Mesenchymal stem cell (in vitro differentiated cells and primary cell): ENCODE data around the gene OTOP2.

Source experiments
- DNase-seq: peaks from one replicate; pipeline ENCODE4 v3.0.0-alpha.2; 2013
- H2AFZ ChIP-seq: one replicate; pipeline ENCODE4 v1.6.1; 2013; ENCODE audit warnings: low read depth, mild to moderate bottlenecking, control low read depth, inconsistent platforms, low read length, moderate library complexity
- H2AK5ac ChIP-seq: 2 replicates; pipeline ENCODE4 v1.6.1; 2013; ENCODE audit warnings: low read length, moderate library complexity, mild to moderate bottlenecking, inconsistent platforms; ENCODE audit not compliant: severe bottlenecking
- H2BK120ac ChIP-seq: one replicate; pipeline ENCODE4 v1.6.1; 2013; ENCODE audit warnings: low read depth, mild to moderate bottlenecking, inconsistent platforms, low read length, moderate library complexity
- H2BK12ac ChIP-seq, 2 experiments: one replicate each; pipeline ENCODE4 v1.6.1; 2013; ENCODE audit warnings: inconsistent platforms in 2 of 2, low read length in 2 of 2, mild to moderate bottlenecking in 2 of 2, moderate library complexity in 2 of 2, control low read depth in 1 of 2
- H2BK15ac ChIP-seq: one replicate; pipeline ENCODE4 v1.6.1; 2013; ENCODE audit warnings: mild to moderate bottlenecking, low read depth, inconsistent platforms; ENCODE audit not compliant: poor library complexity, severe bottlenecking
- H2BK5ac ChIP-seq: 2 replicates; pipeline ENCODE4 v1.6.1; 2013; ENCODE audit warnings: low read depth, mild to moderate bottlenecking, low read length, control low read depth, inconsistent platforms; ENCODE audit not compliant: poor library complexity, severe bottlenecking
- H3K14ac ChIP-seq, 2 experiments: one replicate each; pipeline ENCODE4 v1.6.1; 2013; ENCODE audit warnings: inconsistent platforms in 2 of 2, low read length in 2 of 2, control low read depth in 1 of 2, mild to moderate bottlenecking in 1 of 2, moderate library complexity in 1 of 2
- H3K18ac ChIP-seq, 2 experiments: one replicate each; pipeline ENCODE4 v1.6.1; 2013; ENCODE audit warnings: inconsistent platforms in 2 of 2, low read length in 2 of 2, control low read depth in 1 of 2, low read depth in 1 of 2, mild to moderate bottlenecking in 1 of 2
- H3K23ac ChIP-seq, 2 experiments: one replicate each; pipeline ENCODE4 v1.6.1; 2013; ENCODE audit warnings: inconsistent platforms in 2 of 2, low read length in 2 of 2, mild to moderate bottlenecking in 2 of 2, moderate library complexity in 2 of 2, control low read depth in 1 of 2
- H3K27ac ChIP-seq: 2 replicates; pipeline ENCODE4 v1.5.1; 2013; ENCODE audit warnings: mild to moderate bottlenecking, moderate library complexity, low read length, control low read depth, inconsistent platforms; ENCODE audit not compliant: poor library complexity, severe bottlenecking
- H3K27me3 ChIP-seq, 2 experiments: 2 replicates each; pipeline versions ENCODE4 v1.6.1 to v1.7.0; 2013; ENCODE audit warnings: low read length in 2 of 2, mild to moderate bottlenecking in 2 of 2, moderate library complexity in 2 of 2, control low read depth in 1 of 2, inconsistent platforms in 1 of 2; ENCODE audit not compliant: control insufficient read depth in 1 of 2, insufficient read depth in 1 of 2
- H3K36me3 ChIP-seq, 2 experiments: 2 replicates each; pipeline versions ENCODE4 v1.6.1 to v1.7.0; 2013; ENCODE audit warnings: low read length in 2 of 2, control low read depth in 1 of 2, inconsistent platforms in 1 of 2, low read depth in 1 of 2, mild to moderate bottlenecking in 1 of 2; ENCODE audit not compliant: insufficient read depth in 2 of 2, control insufficient read depth in 1 of 2
- H3K4ac ChIP-seq, 2 experiments: one replicate each; pipeline ENCODE4 v1.6.1; 2013; ENCODE audit warnings: inconsistent platforms in 2 of 2, low read length in 2 of 2, mild to moderate bottlenecking in 2 of 2, moderate library complexity in 2 of 2, control low read depth in 1 of 2, low read depth in 1 of 2
- H3K4me1 ChIP-seq: 2 replicates; pipeline ENCODE4 v1.6.1; 2013; ENCODE audit warnings: low read depth, low read length, control low read depth; ENCODE audit not compliant: control insufficient read depth, insufficient read depth
- H3K4me2 ChIP-seq: 2 replicates; pipeline ENCODE4 v1.6.1; 2013; ENCODE audit warnings: low read length, mild to moderate bottlenecking, inconsistent platforms; ENCODE audit not compliant: poor library complexity, severe bottlenecking
- H3K4me3 ChIP-seq, 2 experiments: 2 replicates each; pipeline versions ENCODE4 v1.5.1 to v1.7.0; 2013; ENCODE audit warnings: low read length in 2 of 2, mild to moderate bottlenecking in 2 of 2, control low read depth in 1 of 2, low read depth in 1 of 2; ENCODE audit not compliant: insufficient read depth in 1 of 2
- H3K79me1 ChIP-seq: replicated peaks from 2 replicates; pipeline ENCODE4 v1.6.1; 2013; ENCODE audit warnings: mild to moderate bottlenecking, control low read depth, low read length, inconsistent platforms; ENCODE audit not compliant: poor library complexity, severe bottlenecking
- H3K9ac ChIP-seq: 2 replicates; pipeline ENCODE4 v1.7.0; 2013; ENCODE audit warnings: mild to moderate bottlenecking, low read length, moderate library complexity
- H3K9me3 ChIP-seq: 2 replicates; pipeline ENCODE4 v1.7.0; 2013; ENCODE audit warnings: mild to moderate bottlenecking, low read length; ENCODE audit not compliant: control insufficient read depth
- H4K8ac ChIP-seq: one replicate; pipeline ENCODE4 v1.6.1; 2013; ENCODE audit warnings: inconsistent platforms, mild to moderate bottlenecking, low read length, moderate library complexity
- H4K91ac ChIP-seq: one replicate; pipeline ENCODE4 v1.6.1; 2013; ENCODE audit warnings: mild to moderate bottlenecking, low read length, inconsistent platforms
- WGBS: methylation state at CpG from one replicate; pipeline ENCODE4 v1.1.7; 2013; ENCODE audit warnings: mixed read lengths; 5-methylcytosine and 5-hydroxymethylcytosine counted together

OTOP2 gene

DNA sequence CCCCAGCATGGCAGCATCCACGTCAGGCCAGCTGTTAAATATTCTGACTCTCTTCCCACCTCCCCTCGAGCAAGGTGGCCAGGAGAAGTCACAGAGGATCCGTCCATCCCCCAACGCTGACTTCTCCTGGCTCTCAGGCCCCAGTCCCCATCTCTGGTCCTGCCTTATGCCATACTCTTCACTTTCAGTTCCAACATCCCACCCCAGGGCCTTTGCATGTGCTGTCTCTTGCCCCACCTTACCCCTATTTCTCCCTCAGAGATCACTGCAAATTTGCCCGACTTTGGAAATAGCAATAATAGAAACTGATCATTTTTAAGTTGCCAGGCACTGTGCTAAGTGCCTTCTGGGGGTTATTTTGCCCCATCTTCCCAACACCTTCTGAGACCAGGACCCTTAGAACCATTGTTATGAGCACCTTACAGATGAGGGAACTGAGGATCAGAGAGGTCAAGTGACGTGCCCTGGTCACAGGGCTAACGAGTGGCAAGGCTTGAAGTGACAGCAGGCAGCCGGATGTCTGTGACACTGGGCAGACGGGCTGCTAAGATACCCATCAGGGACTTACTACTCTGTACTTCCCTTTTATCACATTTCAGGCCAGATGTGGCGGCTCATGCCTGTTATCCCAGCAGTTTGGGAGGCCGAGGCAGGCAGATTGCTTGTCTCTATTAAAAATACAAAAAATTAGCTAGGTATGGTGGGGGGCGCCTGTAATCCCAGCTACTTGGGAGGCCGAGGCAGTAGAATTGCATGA, 30.8 kb downstream of the OTOP2 start:
- H3K4me3 ChIP-seq = no peak overlapping the region
- H3K4me1 ChIP-seq = peaks cover 5% of the 10 kb centered on the region
- no peaks in the 10 kb centered on the region for H3K36me3 ChIP-seq
- H3K4ac ChIP-seq = no peak overlapping the region
- H4K91ac ChIP-seq = no peak overlapping the region
- no peak overlapping the region for H2AFZ ChIP-seq
- no peak overlapping the region for H3K4me2 ChIP-seq
- H3K23ac ChIP-seq = no peak overlapping the region
- no peak overlapping the region for H2BK5ac ChIP-seq
- H3K9me3 ChIP-seq = no peaks in the 10 kb centered on the region
- no peak overlapping the region for H2BK120ac ChIP-seq
- H3K79me1 ChIP-seq = no peaks in the 10 kb centered on the region
- no peak for DNase-seq
- H3K27ac ChIP-seq = no peak overlapping the region
- no peak overlapping the region for H2BK15ac ChIP-seq
- H3K14ac ChIP-seq = no peak overlapping the region
- H3K9ac ChIP-seq = no peak overlapping the region
- no peak overlapping the region for H4K8ac ChIP-seq
- H2AK5ac ChIP-seq = no peak overlapping the region
- 63% methylated on average over 13 of the region's 13 CpGs for WGBS
- peaks cover 35 to 81% of the 10 kb centered on the region in 2 experiments for H3K27me3 ChIP-seq
- no peak overlapping the region for H3K18ac ChIP-seq
- H2BK12ac ChIP-seq = no peak overlapping the region

DNA sequence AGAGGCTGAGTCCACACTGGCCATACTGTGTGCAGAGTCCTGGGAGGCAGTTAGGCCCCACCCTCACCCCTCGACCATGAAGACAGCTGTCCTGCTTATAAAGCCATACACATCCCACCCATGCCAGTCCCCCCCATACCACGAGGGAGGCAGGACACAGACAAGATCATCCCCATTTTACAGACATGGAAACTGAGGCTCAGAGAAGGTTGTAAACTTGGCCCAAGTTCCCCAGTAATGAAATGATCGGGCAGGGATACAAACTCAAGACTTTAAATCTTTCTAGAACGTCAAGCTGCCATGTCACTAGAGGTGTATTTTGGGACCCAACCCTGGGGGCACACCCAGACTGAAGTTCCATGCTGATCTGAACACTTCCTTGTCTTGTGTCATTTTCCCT, 32.0 kb downstream of the OTOP2 start:
- no peak overlapping the region for H2AFZ ChIP-seq
- H2AK5ac ChIP-seq = no peak overlapping the region
- no peak overlapping the region for H3K4me2 ChIP-seq
- no peaks in the 10 kb centered on the region for H3K9me3 ChIP-seq
- no peak overlapping the region for H3K18ac ChIP-seq
- H3K4ac ChIP-seq = no peak overlapping the region
- H3K79me1 ChIP-seq = no peaks in the 10 kb centered on the region
- no peak overlapping the region for H3K23ac ChIP-seq
- H2BK15ac ChIP-seq = no peak overlapping the region
- H4K91ac ChIP-seq = no peak overlapping the region
- H2BK12ac ChIP-seq = no peak overlapping the region
- H4K8ac ChIP-seq = no peak overlapping the region
- no peaks in the 10 kb centered on the region for H3K36me3 ChIP-seq
- no peak overlapping the region for H3K14ac ChIP-seq
- H3K9ac ChIP-seq = no peak overlapping the region
- 62% methylated on average over 4 of the region's 4 CpGs for WGBS
- peaks cover 8% of the 10 kb centered on the region for H3K4me1 ChIP-seq
- H3K27me3 ChIP-seq = peaks cover 23 to 80% of the 10 kb centered on the region in 2 experiments
- no peak overlapping the region for H3K27ac ChIP-seq
- no peak overlapping the region for H2BK120ac ChIP-seq
- no peak overlapping the region for H3K4me3 ChIP-seq
- DNase-seq = no peak
- no peak overlapping the region for H2BK5ac ChIP-seq

GRCh38 chr17:74957935-74958740, 34.1 kb downstream of the OTOP2 start:
- Histone ChIP-seq H3K27ac (no peak overlapping the region), H3K4me1 (peaks cover 11% of the 10 kb centered on the region), H2BK15ac (no peak overlapping the region), H3K23ac (no peak overlapping the region), H2AK5ac (no peak overlapping the region), H2BK120ac (no peak overlapping the region), H3K9ac (no peak overlapping the region), H3K18ac (no peak overlapping the region), H3K4me3 (no peak overlapping the region), H3K4me2 (no peak overlapping the region), H2BK5ac (no peak overlapping the region), H3K27me3 (peaks cover 12 to 61% of the 10 kb centered on the region in 2 experiments), H3K9me3 (no peaks in the 10 kb centered on the region), H3K79me1 (no peaks in the 10 kb centered on the region), H3K36me3 (no peaks in the 10 kb centered on the region), H3K14ac (no peak overlapping the region), H2AFZ (no peak overlapping the region), H4K8ac (no peak overlapping the region), H3K4ac (no peak overlapping the region), H2BK12ac (no peak overlapping the region), H4K91ac (no peak overlapping the region)
- peak; percentile 56 for DNase-seq
- 45% methylated on average over 26 of the region's 33 CpGs for WGBS

GRCh38 chr17:74959826-74960515, 35.9 kb downstream of the OTOP2 start:
- Histone ChIP-seq H2BK12ac (no peak overlapping the region), H3K9ac (peak overlapping the region; percentile 7), H3K4me2 (no peak overlapping the region), H3K18ac (no peak overlapping the region), H3K4me3 (no peak overlapping the region), H2BK15ac (no peak overlapping the region), H2BK120ac (no peak overlapping the region), H2AK5ac (no peak overlapping the region), H3K23ac (no peak overlapping the region), H4K8ac (no peak overlapping the region), H3K4me1 (peaks cover 11% of the 10 kb centered on the region), H2BK5ac (no peak overlapping the region), H3K27me3 (peaks cover 12 to 48% of the 10 kb centered on the region in 2 experiments), H3K14ac (no peak overlapping the region), H3K9me3 (no peaks in the 10 kb centered on the region), H4K91ac (no peak overlapping the region), H3K4ac (no peak overlapping the region), H2AFZ (no peak overlapping the region), H3K79me1 (no peaks in the 10 kb centered on the region), H3K27ac (no peak overlapping the region), H3K36me3 (no peaks in the 10 kb centered on the region)
- WGBS = 80% methylated on average over 14 of the region's 14 CpGs
- DNase-seq = no peak
